ENCODE data around the gene IRF2BPL.

The IRF2BPL gene

DNA sequence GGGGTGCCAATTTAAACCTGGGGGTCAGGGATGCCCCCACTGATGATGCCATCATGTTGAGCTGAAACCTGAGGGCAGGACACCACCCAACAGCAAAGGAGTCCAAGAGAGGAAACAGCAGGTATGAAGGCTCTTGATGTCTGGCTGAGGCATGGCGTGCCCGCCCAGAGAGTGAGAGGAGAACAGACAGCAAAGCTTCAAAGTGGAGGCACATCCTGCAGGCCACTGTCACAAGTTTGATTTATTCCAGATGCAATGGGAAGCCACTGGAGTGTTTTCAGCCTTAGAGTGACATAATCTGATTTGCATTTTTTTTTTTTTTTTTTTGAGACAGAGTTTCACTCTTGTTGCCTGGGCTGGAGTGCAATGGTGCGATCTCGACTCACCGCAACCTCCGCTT lies 34.8 kb downstream of the IRF2BPL start:
- no peak for DNase-seq (ENCODE audit: low read depth in 3 of 3, low spot score in 1 of 3)

DNA sequence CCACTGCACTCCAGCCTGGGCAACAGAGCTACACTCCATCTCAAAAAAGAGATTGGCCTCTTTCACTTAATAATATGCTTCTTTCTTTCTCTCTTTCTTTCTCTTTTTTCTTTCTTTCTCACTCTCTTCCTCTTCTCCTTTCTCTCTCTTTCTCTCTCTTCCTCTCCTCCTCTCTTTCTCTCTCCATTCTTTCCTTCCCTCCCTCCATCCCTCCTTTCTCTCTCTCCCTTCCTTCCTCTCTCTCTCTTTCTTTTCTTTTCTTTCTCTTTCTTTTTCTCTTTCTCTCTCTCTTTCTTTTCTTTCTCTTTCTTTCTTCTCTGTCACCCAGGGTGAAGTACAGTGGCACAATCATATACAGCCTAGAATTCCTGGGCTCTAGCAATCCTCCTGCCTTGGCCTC lies 38.4 kb downstream of the IRF2BPL start:
- no peak for DNase-seq (ENCODE audit: low read depth in 3 of 3, low spot score in 1 of 3)

GRCh38 chr14:76987956-76988520 lies 40.5 kb downstream of the IRF2BPL start:
- DNase-seq (ENCODE audit: low read depth in 3 of 3, low spot score in 1 of 3): no peak

DNA sequence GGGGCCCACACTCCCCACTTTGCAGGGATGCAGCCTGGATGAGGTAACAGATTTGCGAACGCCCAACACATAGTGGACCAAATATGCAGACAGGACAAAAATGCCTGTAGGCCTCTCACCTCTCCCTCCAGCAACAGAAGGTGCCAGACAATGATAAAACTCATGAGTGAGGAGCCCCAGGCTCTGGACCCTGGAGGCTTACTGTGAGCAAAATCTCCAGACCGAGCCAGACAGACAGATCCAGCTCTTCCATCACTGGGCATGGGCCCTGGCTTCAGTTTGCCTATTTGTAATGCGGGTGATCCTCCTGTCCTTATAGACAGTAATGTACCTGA lies 42.3 kb downstream of the IRF2BPL start:
- DNase-seq (ENCODE audit: low read depth in 3 of 3, low spot score in 1 of 3): no peak

GRCh38 chr14:76985540-76986230 lies 42.8 kb downstream of the IRF2BPL start:
- DNase-seq (ENCODE audit: low read depth in 3 of 3, low spot score in 1 of 3): no peak

DNA sequence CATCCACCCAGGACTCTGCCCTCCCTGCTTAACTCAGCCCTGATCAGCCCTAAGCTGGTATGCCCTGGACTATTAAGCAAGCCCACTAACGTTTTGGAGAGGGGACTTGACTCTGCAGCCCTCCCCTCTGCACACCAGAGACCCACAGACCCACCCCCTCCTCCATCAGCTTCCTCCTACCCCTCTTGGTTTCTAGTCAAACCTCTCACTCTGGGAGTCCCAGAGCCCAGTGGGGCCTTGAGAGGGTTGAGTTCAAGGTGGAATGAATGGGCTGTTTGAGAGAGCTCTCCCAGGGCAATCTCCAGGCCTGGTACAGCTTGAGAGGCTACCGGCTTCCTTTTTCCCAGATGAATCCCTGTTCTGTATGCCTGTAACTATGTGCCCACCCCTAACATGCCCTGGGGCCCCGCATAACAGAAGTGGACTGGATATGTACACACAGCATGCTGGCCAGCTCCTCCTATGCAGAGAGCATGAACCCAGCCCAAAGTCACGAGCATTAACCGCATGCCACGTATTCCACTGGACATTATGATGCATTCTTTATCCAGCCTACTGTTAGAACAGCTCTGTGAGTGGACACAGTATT lies 43.6 kb downstream of the IRF2BPL start:
- no peak for DNase-seq (ENCODE audit: low read depth in 3 of 3, low spot score in 1 of 3)

DNA sequence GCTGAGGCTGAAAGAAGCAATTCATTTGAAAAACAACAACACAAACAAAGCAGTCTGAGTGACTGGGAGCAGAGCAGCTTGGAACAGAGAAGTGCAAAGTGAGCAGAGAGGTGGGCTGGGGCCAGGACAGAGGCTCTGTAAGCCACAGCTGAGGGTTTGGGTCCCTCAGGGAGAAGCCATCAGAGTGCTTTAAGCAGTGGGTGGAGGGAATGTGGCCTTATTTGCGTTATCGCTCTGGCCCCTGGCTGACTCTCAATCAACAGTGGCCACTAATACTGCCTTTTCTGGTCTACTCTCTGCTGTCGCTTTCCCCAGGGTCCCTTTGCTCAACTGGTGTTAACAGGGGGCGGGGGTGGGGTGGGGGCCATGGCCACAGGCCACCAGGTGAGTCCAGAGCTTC lies 44.2 kb downstream of the IRF2BPL start:
- no peak for DNase-seq (ENCODE audit: low read depth in 3 of 3, low spot score in 1 of 3)

DNA sequence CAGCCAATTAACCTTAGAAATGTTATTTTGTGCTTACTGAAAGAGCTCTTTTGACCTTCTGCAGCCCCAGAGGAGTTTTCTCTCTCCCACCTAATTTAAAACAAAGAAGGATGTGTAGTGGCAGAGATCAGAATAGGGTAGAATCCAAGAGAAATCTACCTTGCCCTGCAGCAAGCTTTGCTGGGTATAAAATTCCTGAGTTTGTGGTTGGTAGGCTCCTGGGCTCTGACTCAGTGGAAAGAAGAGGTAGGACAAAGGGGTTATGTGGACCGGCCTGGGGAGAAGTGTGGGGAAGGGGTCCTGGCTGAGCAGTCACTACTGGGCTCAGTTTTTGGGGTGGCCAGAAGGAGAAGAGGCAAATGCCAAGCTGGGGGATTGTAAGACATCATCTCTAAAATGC lies 46.8 kb downstream of the IRF2BPL start:
- DNase-seq (ENCODE audit: low read depth in 3 of 3, low spot score in 1 of 3): no peak

DNA sequence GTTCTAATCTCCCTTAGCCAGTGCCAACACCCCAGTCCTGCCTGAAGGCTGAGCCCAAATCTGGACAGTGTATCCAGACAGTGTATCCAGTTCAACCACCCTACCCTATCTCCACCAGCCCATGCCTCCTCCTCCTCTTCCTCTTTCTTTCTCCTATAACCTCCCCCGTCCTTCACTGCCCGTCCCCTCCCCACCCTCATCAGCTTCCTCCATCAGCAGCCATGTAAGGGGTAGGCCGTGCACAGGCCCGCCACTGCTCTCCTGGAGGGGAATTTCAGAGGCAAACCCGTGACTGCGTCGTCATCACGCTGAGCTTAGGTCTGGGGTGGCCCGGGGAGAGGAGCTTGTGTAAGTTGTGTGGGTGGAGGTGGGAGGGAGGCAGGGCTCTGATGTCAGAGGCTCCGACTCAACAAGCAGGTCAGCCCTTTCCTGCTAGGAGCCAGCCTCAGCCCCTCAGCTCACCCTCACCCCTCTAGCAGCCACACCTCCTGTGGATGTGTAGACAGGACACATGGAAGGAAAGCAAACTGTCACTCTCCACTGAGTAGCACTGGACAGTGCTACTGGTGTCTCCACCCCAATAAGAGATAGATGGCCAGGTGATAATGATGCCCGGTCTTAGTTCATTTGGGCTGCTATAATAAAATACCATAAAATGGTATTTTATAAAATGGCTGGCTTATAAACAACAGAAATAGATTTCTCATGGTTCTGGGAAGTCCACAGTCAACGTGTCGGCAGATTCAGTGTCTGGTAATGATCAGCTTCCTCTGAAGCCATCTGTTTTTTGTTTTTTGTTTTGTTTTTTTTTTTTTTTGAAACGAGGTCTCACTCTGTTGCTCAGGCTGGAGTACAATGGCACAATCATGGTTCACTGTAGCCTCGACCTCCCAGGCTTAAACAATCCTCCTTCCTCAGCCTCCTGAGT lies 50.5 kb downstream of the IRF2BPL start:
- peak; percentile 57 to 69 (median 61) for DNase-seq (ENCODE audit: low read depth in 3 of 3, low spot score in 1 of 3)

GRCh38 chr14:76976240-76977005 lies 52.1 kb downstream of the IRF2BPL start:
- no peak for DNase-seq (ENCODE audit: low read depth in 3 of 3, low spot score in 1 of 3)

- DNase-seq (ENCODE audit: low read depth in 3 of 3, low spot score in 1 of 3): no peak
Observed at GRCh38 chr14:76975812-76976211, 52.7 kb downstream of the IRF2BPL start.

DNA sequence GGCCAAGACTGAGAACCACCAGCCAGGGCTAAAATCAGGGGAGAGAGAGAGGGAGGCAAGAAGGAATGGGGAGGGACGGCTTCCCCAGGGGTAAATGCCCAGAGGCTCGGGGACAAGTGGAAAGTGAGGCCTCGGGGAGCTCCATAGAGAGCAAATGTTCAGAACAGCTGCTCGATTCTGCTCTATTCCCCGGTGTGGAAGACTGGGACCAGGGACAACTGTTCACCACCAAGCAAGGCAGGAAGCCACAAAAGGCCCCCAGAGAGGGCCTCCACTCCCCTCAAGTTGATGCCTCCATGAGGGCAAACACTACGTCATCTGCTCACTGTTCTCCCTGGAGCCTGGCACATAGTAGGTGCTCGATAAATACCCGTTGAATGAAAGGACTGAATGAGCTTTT lies 53.5 kb downstream of the IRF2BPL start:
- DNase-seq (ENCODE audit: low read depth in 3 of 3, low spot score in 1 of 3): no peak

Measured in stimulated activated CD4-positive, alpha-beta T cell treated with anti-CD3 and anti-CD28 coated beads, TNF-alpha, amount 100 ng/mL, for 1 hour (primary cell).